ENCODE measurements around the gene HEXIM1.
A peak's percentile ranks its signal among the peaks of the same experiment; 100 is the strongest.
"Not testable (repeated sequence)": the region's sequence is repeated elsewhere in the genome, so short reads cannot be mapped to it uniquely, and the experiment has no call there.

Gene HEXIM1

GRCh38 chr17:45114117-45114932 is 34.0 kb upstream of the HEXIM1 start:
- no peak for DNase-seq

- no peak for DNase-seq
These were observed 33.2 kb upstream of the HEXIM1 start for GRCh38 chr17:45115015-45115625.

GRCh38 chr17:45115871-45116270 is 32.4 kb upstream of the HEXIM1 start:
- DNase-seq = no peak

- DNase-seq = no peak
These were observed 31.8 kb upstream of the HEXIM1 start for GRCh38 chr17:45116434-45117016.

GRCh38 chr17:45117334-45117733 is 30.9 kb upstream of the HEXIM1 start:
- no peak for DNase-seq

GRCh38 chr17:45117848-45118646 is 30.2 kb upstream of the HEXIM1 start:
- DNase-seq = no peak

- no peak for DNase-seq
These were observed 29.6 kb upstream of the HEXIM1 start for GRCh38 chr17:45118691-45119090.

GRCh38 chr17:45119964-45120363 is 28.3 kb upstream of the HEXIM1 start:
- DNase-seq = no peak

- no peak for DNase-seq
These were observed 27.7 kb upstream of the HEXIM1 start for GRCh38 chr17:45120558-45120957.

- no peak for DNase-seq
These were observed 27.2 kb upstream of the HEXIM1 start for GRCh38 chr17:45121055-45121454.

GRCh38 chr17:45123076-45123770 is 25.1 kb upstream of the HEXIM1 start:
- DNase-seq = no peak

GRCh38 chr17:45123930-45124796 is 24.1 kb upstream of the HEXIM1 start:
- no peak for DNase-seq

- DNase-seq = not testable (repeated sequence)
These were observed 23.5 kb upstream of the HEXIM1 start for GRCh38 chr17:45124797-45125122.

GRCh38 chr17:45125509-45125908 is 22.8 kb upstream of the HEXIM1 start:
- no peak for DNase-seq

- DNase-seq = no peak
These were observed 21.1 kb upstream of the HEXIM1 start for GRCh38 chr17:45127207-45127547.

GRCh38 chr17:45127548-45128300 is 20.6 kb upstream of the HEXIM1 start:
- DNase-seq = peak; percentile 34

GRCh38 chr17:45128331-45128730 is 19.9 kb upstream of the HEXIM1 start:
- no peak for DNase-seq

- no peak for DNase-seq
These were observed 19.3 kb upstream of the HEXIM1 start for GRCh38 chr17:45128989-45129388.

- no peak for DNase-seq
These were observed 18.8 kb upstream of the HEXIM1 start for GRCh38 chr17:45129426-45129939.

- DNase-seq = no peak
These were observed 18.2 kb upstream of the HEXIM1 start for GRCh38 chr17:45129940-45130680.

Data from NCI-H1694 treated with DMSO at 0.1 percent for 48 hours (cell line).